ENCODE results near the gene MPZL1.

GRCh38 chr1:167756730-167757405 is 35.1 kb downstream of the MPZL1 start:
- TF ChIP-seq, protein P1, sequence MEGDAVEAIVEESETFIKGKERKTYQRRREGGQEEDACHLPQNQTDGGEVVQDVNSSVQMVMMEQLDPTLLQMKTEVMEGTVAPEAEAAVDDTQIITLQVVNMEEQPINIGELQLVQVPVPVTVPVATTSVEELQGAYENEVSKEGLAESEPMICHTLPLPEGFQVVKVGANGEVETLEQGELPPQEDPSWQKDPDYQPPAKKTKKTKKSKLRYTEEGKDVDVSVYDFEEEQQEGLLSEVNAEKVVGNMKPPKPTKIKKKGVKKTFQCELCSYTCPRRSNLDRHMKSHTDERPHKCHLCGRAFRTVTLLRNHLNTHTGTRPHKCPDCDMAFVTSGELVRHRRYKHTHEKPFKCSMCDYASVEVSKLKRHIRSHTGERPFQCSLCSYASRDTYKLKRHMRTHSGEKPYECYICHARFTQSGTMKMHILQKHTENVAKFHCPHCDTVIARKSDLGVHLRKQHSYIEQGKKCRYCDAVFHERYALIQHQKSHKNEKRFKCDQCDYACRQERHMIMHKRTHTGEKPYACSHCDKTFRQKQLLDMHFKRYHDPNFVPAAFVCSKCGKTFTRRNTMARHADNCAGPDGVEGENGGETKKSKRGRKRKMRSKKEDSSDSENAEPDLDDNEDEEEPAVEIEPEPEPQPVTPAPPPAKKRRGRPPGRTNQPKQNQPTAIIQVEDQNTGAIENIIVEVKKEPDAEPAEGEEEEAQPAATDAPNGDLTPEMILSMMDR (IDR thresholded peaks at IDR 0.05; ENCODE audit: control extremely low read depth in 1 of 3, insufficient read depth in 1 of 3, low read depth in 1 of 3, low read length in 3 of 3), result no peak
- no peak for TF ChIP-seq YY1 (IDR thresholded peaks at IDR 0.05; ENCODE audit: low read depth, low read length)
- TF ChIP-seq ATF2 (IDR thresholded peaks at IDR 0.05; ENCODE audit: low read length), result no peak
